ENCODE results near the gene ADCY2. TPM values are rescaled to one million over a fixed set of nuclear protein-coding genes. Genes with fewer than 3 reads are reported as not detected.

Gene ADCY2
- total and polyA plus RNA-seq, 11 donors = 0.04 to 0.96 (median 0.32) TPM

DNA sequence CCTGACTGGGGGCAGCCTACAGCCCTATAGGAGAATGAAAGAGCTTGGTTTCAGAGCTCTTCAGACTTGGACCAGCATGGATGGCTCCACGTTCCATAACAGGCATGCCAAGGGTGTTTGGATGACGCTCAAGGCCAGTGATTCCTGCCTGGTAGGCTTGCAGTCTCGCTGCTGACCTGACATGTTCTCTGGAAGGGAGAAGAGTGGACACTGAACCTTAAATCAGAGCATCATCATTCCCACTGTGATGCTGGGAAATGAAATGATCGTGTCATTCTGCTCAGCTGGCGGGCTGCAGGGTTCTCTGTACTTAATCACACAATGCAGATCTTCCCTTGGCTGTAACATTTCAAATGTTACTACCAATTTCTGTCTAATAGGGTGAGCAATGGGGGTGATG is 398.0 kb downstream of the ADCY2 start:
- Histone ChIP-seq H3K36me3 (no peaks in the 10 kb centered on the region), H3K27ac (no peak overlapping the region), H3K27me3 (peaks cover 0 to 4% (median 0%) of the 10 kb centered on the region in 9 donors), H3K4me1 (no peaks in the 10 kb centered on the region), H3K9me3 (no peaks in the 10 kb centered on the region), H3K4me3 (no peak overlapping the region)
- no peak for TF ChIP-seq POLR2A (IDR thresholded peaks at IDR 0.05)
- TF ChIP-seq, protein P1, sequence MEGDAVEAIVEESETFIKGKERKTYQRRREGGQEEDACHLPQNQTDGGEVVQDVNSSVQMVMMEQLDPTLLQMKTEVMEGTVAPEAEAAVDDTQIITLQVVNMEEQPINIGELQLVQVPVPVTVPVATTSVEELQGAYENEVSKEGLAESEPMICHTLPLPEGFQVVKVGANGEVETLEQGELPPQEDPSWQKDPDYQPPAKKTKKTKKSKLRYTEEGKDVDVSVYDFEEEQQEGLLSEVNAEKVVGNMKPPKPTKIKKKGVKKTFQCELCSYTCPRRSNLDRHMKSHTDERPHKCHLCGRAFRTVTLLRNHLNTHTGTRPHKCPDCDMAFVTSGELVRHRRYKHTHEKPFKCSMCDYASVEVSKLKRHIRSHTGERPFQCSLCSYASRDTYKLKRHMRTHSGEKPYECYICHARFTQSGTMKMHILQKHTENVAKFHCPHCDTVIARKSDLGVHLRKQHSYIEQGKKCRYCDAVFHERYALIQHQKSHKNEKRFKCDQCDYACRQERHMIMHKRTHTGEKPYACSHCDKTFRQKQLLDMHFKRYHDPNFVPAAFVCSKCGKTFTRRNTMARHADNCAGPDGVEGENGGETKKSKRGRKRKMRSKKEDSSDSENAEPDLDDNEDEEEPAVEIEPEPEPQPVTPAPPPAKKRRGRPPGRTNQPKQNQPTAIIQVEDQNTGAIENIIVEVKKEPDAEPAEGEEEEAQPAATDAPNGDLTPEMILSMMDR (IDR thresholded peaks at IDR 0.05) = no peak
- ATAC-seq (no peak), DNase-seq (no peak)
- intact Hi-C loops (cut with DNase I) = no loop called here
- WGBS, 4 donors = 57 to 74% (median 67%) methylated on average over 2 to 5 of the region's 5 CpGs

- Histone ChIP-seq H3K4me3 (no peak overlapping the region), H3K27ac (no peak overlapping the region), H3K27me3 (peaks cover 0 to 4% (median 0%) of the 10 kb centered on the region in 9 donors), H3K36me3 (no peaks in the 10 kb centered on the region), H3K9me3 (no peaks in the 10 kb centered on the region), H3K4me1 (no peaks in the 10 kb centered on the region)
- ATAC-seq = no peak
- no peak for DNase-seq
- TF ChIP-seq POLR2A (IDR thresholded peaks at IDR 0.05) = no peak
- TF ChIP-seq, protein P1 (IDR thresholded peaks at IDR 0.05) = no peak
- intact Hi-C loops (cut with DNase I) = no loop called here
- WGBS, 4 donors = 42 to 50% (median 48%) methylated on average over 3 to 5 of the region's 5 CpGs
These were observed 398.4 kb downstream of the ADCY2 start for GRCh38 chr5:7794311-7794710.

DNA sequence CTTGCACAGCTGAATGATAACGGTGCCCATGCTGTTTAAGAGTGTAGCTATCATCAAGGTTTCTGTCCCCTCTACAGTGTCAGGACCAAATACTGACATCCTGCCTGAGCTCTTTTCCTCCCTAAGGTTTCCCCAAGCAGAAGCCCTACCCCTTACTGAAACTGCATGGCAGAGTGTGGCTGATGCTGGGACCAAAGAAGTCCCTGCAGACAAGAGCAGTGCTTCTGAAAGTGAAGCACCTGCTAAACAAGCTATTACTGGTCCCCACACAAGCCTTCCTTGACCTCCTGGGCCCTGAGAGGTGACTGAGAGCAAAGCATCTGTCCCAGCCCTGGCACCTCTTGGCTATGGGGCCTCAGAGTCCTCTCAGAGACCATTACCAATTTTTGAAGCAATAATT is 398.9 kb downstream of the ADCY2 start:
- peaks cover 0 to 4% (median 0%) of the 10 kb centered on the region in 9 donors for H3K27me3 ChIP-seq
- 64 to 78% (median 76%) methylated on average over 1 of the region's 1 CpG for WGBS, 4 donors

GRCh38 chr5:7795306-7795705 is 399.4 kb downstream of the ADCY2 start:
- H3K36me3 ChIP-seq = no peaks in the 10 kb centered on the region
- no peak overlapping the region for H3K27ac ChIP-seq
- no peak for TF ChIP-seq POLR2A (IDR thresholded peaks at IDR 0.05)
- TF ChIP-seq, protein P1 (IDR thresholded peaks at IDR 0.05) = no peak
- H3K4me3 ChIP-seq = no peak overlapping the region
- DNase-seq (no peak), ATAC-seq (no peak)
- WGBS, 4 donors = 57 to 97% (median 80%) methylated on average over 1 to 3 of the region's 3 CpGs
- H3K4me1 ChIP-seq = no peaks in the 10 kb centered on the region
- intact Hi-C loops (cut with DNase I) = no loop called here
- H3K27me3 ChIP-seq = peaks cover 0 to 4% (median 0%) of the 10 kb centered on the region in 9 donors
- no peaks in the 10 kb centered on the region for H3K9me3 ChIP-seq

More for the DNA sequence above, 398.9 kb downstream of the ADCY2 start:
- no peaks in the 10 kb centered on the region for H3K9me3 ChIP-seq
- no peaks in the 10 kb centered on the region for H3K4me1 ChIP-seq
- TF ChIP-seq POLR2A (IDR thresholded peaks at IDR 0.05) = no peak
- TF ChIP-seq, protein P1 (IDR thresholded peaks at IDR 0.05) = no peak
- no peaks in the 10 kb centered on the region for H3K36me3 ChIP-seq
- H3K4me3 ChIP-seq = no peak overlapping the region
- intact Hi-C loops (cut with DNase I) = no loop called here
- no peak overlapping the region for H3K27ac ChIP-seq
- ATAC-seq (no peak), DNase-seq (no peak)

All from heart left ventricle (tissue), 16 donors.